PC-3 (cell line): ENCODE measurements around the gene MAMDC2. TPM values are rescaled to one million over a fixed set of nuclear protein-coding genes. Genes with fewer than 3 reads are reported as not detected.
"Not testable (repeated sequence)": the region's sequence is repeated elsewhere in the genome, so short reads cannot be mapped to it uniquely, and the experiment has no call there.

ENCODE experiments used
- ATAC-seq: fragments of 200-7000 bp; cut with Tn5 transposase; 2 replicates; pipeline ENCODE4 v1.9.1; 2020; ENCODE audit warnings: mild to moderate bottlenecking, moderate library complexity
- BruUV-seq: library from RNA; stranded (reverse); fragments of 400-500 nt; replicated peaks from 2 replicates; lab custom pipeline; 2021; lab: Mats Ljungman, UMichigan
- CTCF ChIA-PET: fragments of 300-600 bp; sonication (Branson Sonifier 250); formaldehyde crosslinking; loops from one replicate; lab custom pipeline; 2022; ENCODE audit warnings: antibody characterized with exemption; lab: Charles Lee
- POLR2A ChIA-PET: fragments of 300-600 bp; sonication (Branson Sonifier 250); formaldehyde crosslinking; loops from one replicate; lab custom pipeline; 2022; ENCODE audit warnings: antibody characterized with exemption; ENCODE audit not compliant: unreplicated experiment; lab: Charles Lee
- DNase-seq: peaks from one replicate; pipeline ENCODE4 v3.0.0-alpha.2; 2015
- H2AFZ ChIP-seq: fragments of 300-600 bp; sonication (generic); 2 replicates; pipeline ENCODE4 v1.6.0; 2016; ENCODE audit warnings: antibody characterized with exemption, low read length
- H3F3A ChIP-seq: fragments of 300-600 bp; sonication (generic); one replicate; pipeline ENCODE4 v1.6.0; 2017; ENCODE audit warnings: antibody characterized with exemption, low read length, control low read depth, mild to moderate bottlenecking; ENCODE audit not compliant: unreplicated experiment
- H3K27ac ChIP-seq: fragments of 300-600 bp; sonication (generic); 2 replicates; pipeline ENCODE4 v1.5.1; 2016; ENCODE audit warnings: mild to moderate bottlenecking, low read length
- H3K27me3 ChIP-seq: fragments of 300-600 bp; sonication (generic); 2 replicates; pipeline ENCODE4 v1.6.1; 2016; ENCODE audit warnings: low read length, mixed read lengths
- H3K36me3 ChIP-seq: fragments of 300-600 bp; sonication (generic); 2 replicates; pipeline ENCODE4 v1.6.1; 2016; ENCODE audit warnings: low read depth, mixed run types, low read length, mixed read lengths
- H3K4me1 ChIP-seq: fragments of 300-600 bp; sonication (generic); 2 replicates; pipeline ENCODE4 v1.5.1; 2016; ENCODE audit warnings: low read length; ENCODE audit not compliant: insufficient read depth
- H3K4me2 ChIP-seq: fragments of 300-600 bp; sonication (generic); 2 replicates; pipeline ENCODE4 v1.6.0; 2016; ENCODE audit warnings: low read length
- H3K4me3 ChIP-seq: fragments of 300-600 bp; sonication (generic); 2 replicates; pipeline ENCODE4 v1.5.1; 2016; ENCODE audit warnings: mild to moderate bottlenecking, low read length, mixed read lengths
- H3K79me2 ChIP-seq: fragments of 300-600 bp; sonication (generic); 2 replicates; pipeline ENCODE4 v1.6.1; 2017; ENCODE audit warnings: low read length, mixed read lengths
- H3K9ac ChIP-seq: fragments of 300-600 bp; sonication (generic); 2 replicates; pipeline ENCODE4 v1.6.0; 2016; ENCODE audit warnings: mild to moderate bottlenecking, low read length
- H3K9me2 ChIP-seq: fragments of 300-600 bp; sonication (generic); replicated peaks from 2 replicates; pipeline ENCODE4 v1.6.1; 2016; ENCODE audit warnings: mixed run types, low read length, mixed read lengths
- H3K9me3 ChIP-seq: fragments of 300-600 bp; sonication (generic); 2 replicates; pipeline ENCODE4 v1.6.1; 2016; ENCODE audit warnings: low read length, mixed read lengths
- H4K20me1 ChIP-seq: fragments of 300-600 bp; sonication (generic); 2 replicates; pipeline ENCODE4 v1.6.1; 2016; ENCODE audit warnings: low read length, mixed read lengths
- CTCF ChIP-seq: fragments of 300-600 bp; sonication (generic); conservative IDR thresholded peaks from 2 replicates; pipeline ENCODE4 v1.5.1; 2017; ENCODE audit warnings: antibody characterized with exemption, low read depth, mild to moderate bottlenecking, low read length
- EZH2 ChIP-seq: fragments of 300-600 bp; sonication (generic); IDR thresholded peaks from one replicate; pipeline ENCODE4 v1.6.1; 2017; ENCODE audit warnings: antibody characterized with exemption, mild to moderate bottlenecking, low read length; ENCODE audit not compliant: unreplicated experiment
- EZH2phosphoT487 ChIP-seq: fragments of 300-600 bp; sonication (generic); IDR thresholded peaks from 2 replicates; pipeline ENCODE4 v1.6.1; 2018; ENCODE audit warnings: mild to moderate bottlenecking, antibody characterized with exemption, low read length, borderline replicate concordance
- intact Hi-C: fragments of 100-400 bp; cut with micrococcal nuclease; formaldehyde crosslinking; loops from 2 replicates; pipeline ENCODE4 v1.9.0; 2023
- total RNA-seq: library from RNA; depleted of rRNA; stranded (reverse); fragments of >200 nt; gene quantifications from 2 replicates; pipeline ENCODE4 v1.2.3, GENCODE V29; 2014

Gene MAMDC2
- total RNA-seq, 1 experiment from 2014 or later, result not detected

GRCh38 chr9:70035691-70036090 is 8.0 kb upstream of the MAMDC2 start:
- H4K20me1 ChIP-seq, result no peaks in the 10 kb centered on the region
- H2AFZ ChIP-seq, result no peak overlapping the region
- no peak overlapping the region for H3K4me3 ChIP-seq
- no peaks in the 10 kb centered on the region for H3F3A ChIP-seq
- TF ChIP-seq EZH2phosphoT487 (no peak), EZH2 (no peak), CTCF (no peak)
- no peaks in the 10 kb centered on the region for H3K9me2 ChIP-seq
- no peak overlapping the region for H3K27ac ChIP-seq
- no peaks in the 10 kb centered on the region for H3K36me3 ChIP-seq
- intact Hi-C loops, result no loop called here
- no peaks in the 10 kb centered on the region for H3K9me3 ChIP-seq
- H3K4me1 ChIP-seq, result peaks cover 9% of the 10 kb centered on the region
- no TSS peak for BruUV-seq
- H3K27me3 ChIP-seq, result no peaks in the 10 kb centered on the region
- CTCF ChIA-PET, result no interaction called here
- no peak overlapping the region for H3K9ac ChIP-seq
- no peaks in the 10 kb centered on the region for H3K79me2 ChIP-seq
- DNase-seq (no peak), ATAC-seq (no peak)
- POLR2A ChIA-PET, result no interaction called here
- no peak overlapping the region for H3K4me2 ChIP-seq

- ChIA-PET CTCF (no interaction called here), POLR2A (no interaction called here)
- Histone ChIP-seq H3K36me3 (no peaks in the 10 kb centered on the region), H3K27me3 (no peaks in the 10 kb centered on the region), H3K79me2 (no peaks in the 10 kb centered on the region), H3K4me2 (no peak overlapping the region), H3F3A (no peaks in the 10 kb centered on the region), H3K9ac (no peak overlapping the region), H4K20me1 (no peaks in the 10 kb centered on the region), H3K4me1 (peaks cover 3% of the 10 kb centered on the region), H2AFZ (no peak overlapping the region), H3K4me3 (no peak overlapping the region), H3K27ac (no peak overlapping the region), H3K9me2 (no peaks in the 10 kb centered on the region), H3K9me3 (no peaks in the 10 kb centered on the region)
- DNase-seq (no peak), ATAC-seq (no peak)
- intact Hi-C loops, result no loop called here
- no peak for TF ChIP-seq EZH2phosphoT487
- TF ChIP-seq CTCF, result no peak
- no peak for TF ChIP-seq EZH2
- BruUV-seq, result no TSS peak
Observed at GRCh38 chr9:70036641-70037040, 7.0 kb upstream of the MAMDC2 start.

- H3K36me3 ChIP-seq, H3K4me3 ChIP-seq, ATAC-seq, H3F3A ChIP-seq, H3K79me2 ChIP-seq, H3K9me3 ChIP-seq, BruUV-seq, H3K27me3 ChIP-seq, H4K20me1 ChIP-seq, POLR2A ChIA-PET, intact Hi-C loops, H3K27ac ChIP-seq, H3K4me2 ChIP-seq, CTCF ChIA-PET, H3K9ac ChIP-seq, H2AFZ ChIP-seq, H3K4me1 ChIP-seq, DNase-seq, H3K9me2 ChIP-seq: not testable (repeated sequence)
Observed at GRCh38 chr9:70038171-70038621, 5.5 kb upstream of the MAMDC2 start.
